ENCODE results near the gene GPN3.

GRCh38 chr12:110431957-110432587 is 36.0 kb downstream of the GPN3 start:
- TF ChIP-seq EZH2 (IDR thresholded peaks at IDR 0.05; ENCODE audit: borderline replicate concordance, low read length) (no peak), CTCF (conservative IDR thresholded peaks at IDR 0.05 in 1 of 2, IDR thresholded peaks at IDR 0.05 in 1 of 2; ENCODE audit: extremely low read depth in 1 of 2, insufficient read depth in 1 of 2, low read depth in 1 of 2, low read length in 2 of 2) (no peak)

Measured in mammary epithelial cell (primary cell).